ENCODE measurements around the gene TMEM69. TPM values are rescaled to one million over a fixed set of nuclear protein-coding genes. Genes with fewer than 3 reads are reported as not detected.
"Not testable (repeated sequence)": the region's sequence is repeated elsewhere in the genome, so short reads cannot be mapped to it uniquely, and the experiment has no call there.

The TMEM69 gene
- total RNA-seq, 1 experiment from 2014 or later = 18.3 TPM

DNA sequence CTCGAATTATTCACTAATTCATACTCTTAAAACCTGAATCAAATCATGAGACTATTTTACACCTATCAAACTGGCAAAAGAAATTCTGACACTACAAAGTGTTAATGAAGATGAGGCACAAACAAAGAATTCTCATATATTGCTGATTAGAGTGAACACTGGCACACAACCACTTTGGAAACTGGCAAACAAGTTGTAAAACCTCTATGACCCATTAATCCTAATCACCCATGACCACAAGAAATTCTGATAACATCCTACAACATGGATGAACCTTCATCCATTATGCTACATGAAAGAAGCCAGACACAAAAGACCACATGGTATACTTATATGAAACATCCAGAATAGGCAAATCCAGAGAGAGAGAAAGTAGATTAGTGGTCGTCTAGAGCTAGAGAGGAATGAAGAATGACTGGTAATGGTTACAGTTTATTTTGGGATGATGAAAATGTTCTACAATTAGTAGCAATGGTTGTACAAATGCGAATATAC lies 10.2 kb upstream of the TMEM69 start:
- no peak for DNase-seq (ENCODE audit: low spot score)

GRCh38 chr1:45678489-45678888 lies 9.5 kb upstream of the TMEM69 start:
- DNase-seq (ENCODE audit: low spot score) = no peak

DNA sequence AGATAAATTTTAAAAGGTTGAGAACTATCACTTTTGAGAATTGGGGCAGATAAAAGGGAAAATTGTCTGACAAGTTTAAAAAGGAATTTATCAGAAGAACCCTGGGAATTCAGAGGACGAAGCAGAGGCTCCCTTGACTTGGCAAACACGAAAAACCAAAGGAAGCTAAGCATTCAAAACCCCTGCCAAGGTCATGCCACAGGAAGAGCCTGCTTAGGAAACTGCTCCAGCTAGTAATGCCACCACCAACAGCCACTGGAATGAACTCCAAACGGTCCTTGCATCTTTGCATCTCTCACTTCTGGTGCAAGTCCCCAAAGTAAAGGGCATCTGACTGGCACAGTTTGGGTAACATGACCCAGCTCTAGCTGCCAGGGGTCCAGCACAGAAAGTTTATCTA lies 8.9 kb upstream of the TMEM69 start:
- no peak for DNase-seq (ENCODE audit: low spot score)

DNA sequence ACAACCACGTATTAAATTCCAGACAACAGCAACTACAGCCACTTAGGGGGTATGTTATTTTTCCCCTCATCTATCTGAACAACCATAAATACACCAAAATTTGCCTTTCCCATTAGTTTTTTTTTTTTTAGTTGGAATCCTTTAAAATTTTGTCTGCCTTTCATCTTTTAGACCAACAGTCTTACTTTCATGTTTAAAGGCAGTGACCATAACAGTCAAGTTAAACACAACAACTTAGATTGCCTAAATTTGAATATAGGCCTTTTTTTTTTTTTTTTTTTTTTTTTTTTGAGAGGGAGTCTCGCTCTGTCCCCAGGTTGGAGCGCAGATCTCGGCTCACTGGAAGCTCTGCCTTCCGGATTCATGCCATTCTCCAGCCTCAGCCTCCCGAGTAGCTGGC lies 5.0 kb upstream of the TMEM69 start:
- no peak for DNase-seq (ENCODE audit: low spot score)

- no peak for DNase-seq (ENCODE audit: low spot score)
These were observed 3.6 kb upstream of the TMEM69 start for GRCh38 chr1:45684402-45684801.

GRCh38 chr1:45685308-45686014 lies 2.5 kb upstream of the TMEM69 start:
- peak; percentile 39 for DNase-seq (ENCODE audit: low spot score)

DNA sequence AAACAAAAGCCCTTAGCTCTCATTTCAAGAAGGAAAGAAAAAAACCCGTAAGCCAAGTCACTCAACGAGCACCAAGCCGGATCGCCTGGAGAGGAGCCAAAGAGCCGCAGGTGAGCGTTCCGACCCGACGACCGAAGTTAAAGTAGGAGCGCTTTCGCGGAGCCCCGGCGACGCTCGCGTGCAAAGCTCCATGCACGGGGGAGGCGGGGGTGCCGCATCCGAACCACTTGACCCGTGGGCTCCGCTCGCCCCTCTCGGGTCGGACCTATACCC lies 2.0 kb upstream of the TMEM69 start:
- DNase-seq (ENCODE audit: low spot score) = peak; percentile 82

GRCh38 chr1:45686288-45687013 lies 1.5 kb upstream of the TMEM69 start, which contains the start of gene GPBP1L1:
GPBP1L1 (minus strand) TSS chr1:45686533; CDS start chr1:45659087, 27,446 bp downstream.
- peak; percentile 97 for DNase-seq (ENCODE audit: low spot score)

DNA sequence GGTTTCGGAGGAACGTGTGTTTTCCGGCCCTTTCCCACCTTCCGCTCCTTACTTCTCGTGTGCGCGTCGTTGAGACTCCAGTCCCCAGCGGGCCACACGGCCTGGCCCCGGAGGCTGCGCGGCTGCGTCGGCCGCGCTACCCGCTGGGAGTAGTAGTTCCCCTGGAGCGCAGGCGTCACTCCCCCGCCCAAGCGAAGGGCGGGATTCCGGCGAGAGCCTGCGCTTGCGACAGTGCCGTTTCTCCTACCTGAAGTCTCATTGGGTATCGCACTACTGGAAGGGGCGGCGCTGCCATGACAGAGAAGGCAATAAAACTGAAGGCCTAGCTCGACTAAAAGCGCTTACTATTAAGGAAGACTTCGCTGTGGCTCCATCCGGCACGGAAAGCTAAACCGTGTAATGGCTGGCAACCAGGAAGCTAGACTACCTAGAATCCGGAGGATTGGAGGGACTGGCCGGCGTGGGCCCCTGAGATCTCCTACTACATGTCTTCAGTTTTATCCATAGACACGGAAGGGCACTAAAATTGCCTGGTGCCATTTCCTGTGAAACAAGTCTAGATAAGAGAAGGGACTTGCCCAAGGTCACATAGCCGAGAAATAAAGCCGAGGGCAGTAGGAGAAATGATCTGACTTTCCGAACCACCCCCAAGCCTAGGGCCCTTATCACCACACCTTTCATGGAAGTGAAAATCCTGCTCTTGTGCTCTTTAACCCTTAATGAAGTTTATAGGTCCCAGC lies 797 bp upstream of the TMEM69 start:
- DNase-seq (ENCODE audit: low spot score) = peak; percentile 98

GRCh38 chr1:45693811-45694210 lies 5.8 kb downstream of the TMEM69 start:
- DNase-seq (ENCODE audit: low spot score) = not testable (repeated sequence)

DNA sequence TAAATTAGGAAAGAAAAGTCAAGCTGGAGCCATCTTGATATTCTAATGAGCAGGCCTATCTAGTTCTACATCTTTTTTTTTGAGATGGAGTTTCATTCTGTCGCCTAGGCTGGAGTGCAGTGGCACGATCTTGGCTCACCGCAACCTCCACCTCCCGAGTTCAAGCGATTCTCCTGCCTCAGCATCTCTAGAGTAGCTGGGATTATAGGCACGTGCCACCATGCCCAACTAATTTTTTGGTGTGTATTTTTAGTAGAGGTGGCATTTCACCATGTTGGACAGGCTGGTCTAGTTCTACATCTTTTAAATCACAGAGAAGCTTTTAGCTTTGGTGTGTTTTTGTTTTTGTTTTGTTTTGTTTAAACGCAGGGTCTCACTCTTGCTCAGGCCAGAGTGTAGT lies 6.8 kb downstream of the TMEM69 start:
- DNase-seq (ENCODE audit: low spot score) = no peak

- no peak for DNase-seq (ENCODE audit: low spot score)
These were observed 16.7 kb downstream of the TMEM69 start for GRCh38 chr1:45704637-45705036.

- DNase-seq (ENCODE audit: low spot score) = no peak
These were observed 25.7 kb downstream of the TMEM69 start for GRCh38 chr1:45713711-45714110.

DNA sequence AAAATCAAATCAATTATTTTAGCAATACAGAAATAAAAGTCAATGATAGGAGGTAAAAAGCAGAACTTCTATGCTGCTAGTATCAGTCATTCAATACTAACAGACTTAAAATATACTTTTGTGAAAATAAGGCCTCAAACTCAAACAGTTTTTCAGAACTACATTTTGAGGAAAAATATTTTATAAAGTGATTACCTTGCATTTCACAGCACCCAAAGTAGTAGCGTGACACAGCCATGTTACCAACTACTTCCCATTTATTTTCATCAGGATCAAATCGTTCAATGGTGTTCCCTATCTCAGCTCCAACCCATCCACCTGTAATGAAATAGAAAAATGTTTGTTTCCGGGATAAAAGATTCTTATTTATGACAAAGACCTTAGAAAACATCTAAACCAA lies 28.7 kb downstream of the TMEM69 start:
- no peak for DNase-seq (ENCODE audit: low spot score)

DNA sequence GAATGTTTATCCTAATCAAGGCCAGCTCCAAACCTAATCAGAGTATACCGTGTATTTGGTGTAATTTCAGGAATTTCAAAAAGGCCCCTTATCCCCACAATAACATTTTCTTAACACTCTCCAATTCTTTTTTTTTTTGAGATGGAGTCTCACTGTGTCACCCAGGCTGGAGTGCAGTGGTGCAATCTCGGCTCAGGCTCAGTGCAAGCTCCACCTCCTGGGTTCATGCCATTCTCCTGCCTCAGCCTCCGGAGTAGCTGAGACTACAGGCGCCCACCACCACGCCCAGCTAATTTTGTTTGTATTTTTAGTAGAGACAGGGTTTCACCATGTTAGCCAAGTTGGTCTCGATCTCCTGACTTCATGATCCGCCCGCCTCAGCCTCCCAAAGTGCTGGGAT lies 29.4 kb downstream of the TMEM69 start:
- DNase-seq (ENCODE audit: low spot score) = not testable (repeated sequence)

GRCh38 chr1:45718289-45718688 lies 30.3 kb downstream of the TMEM69 start:
- DNase-seq (ENCODE audit: low spot score) = no peak

DNA sequence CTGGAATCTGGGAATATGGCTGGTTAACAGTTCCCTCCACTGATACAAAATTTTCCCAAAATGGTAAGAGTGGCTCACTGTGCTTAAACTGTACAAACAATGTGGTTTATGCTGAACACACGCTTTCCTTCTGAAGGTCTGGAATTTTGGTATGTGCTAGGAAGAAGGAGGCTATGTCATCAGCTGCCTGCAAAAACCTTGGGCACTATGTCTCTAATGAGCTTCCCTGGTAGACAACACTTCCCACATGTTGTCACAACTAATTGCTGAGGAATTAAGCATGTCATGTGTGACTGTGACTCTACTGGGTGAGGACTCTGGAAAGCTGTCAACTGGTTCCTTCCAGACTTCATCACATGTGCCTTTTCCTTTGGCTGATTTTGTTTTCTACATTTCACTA lies 33.2 kb downstream of the TMEM69 start:
- DNase-seq (ENCODE audit: low spot score) = no peak

- DNase-seq (ENCODE audit: low spot score) = no peak
These were observed 34.8 kb downstream of the TMEM69 start for GRCh38 chr1:45722809-45723208.

DNA sequence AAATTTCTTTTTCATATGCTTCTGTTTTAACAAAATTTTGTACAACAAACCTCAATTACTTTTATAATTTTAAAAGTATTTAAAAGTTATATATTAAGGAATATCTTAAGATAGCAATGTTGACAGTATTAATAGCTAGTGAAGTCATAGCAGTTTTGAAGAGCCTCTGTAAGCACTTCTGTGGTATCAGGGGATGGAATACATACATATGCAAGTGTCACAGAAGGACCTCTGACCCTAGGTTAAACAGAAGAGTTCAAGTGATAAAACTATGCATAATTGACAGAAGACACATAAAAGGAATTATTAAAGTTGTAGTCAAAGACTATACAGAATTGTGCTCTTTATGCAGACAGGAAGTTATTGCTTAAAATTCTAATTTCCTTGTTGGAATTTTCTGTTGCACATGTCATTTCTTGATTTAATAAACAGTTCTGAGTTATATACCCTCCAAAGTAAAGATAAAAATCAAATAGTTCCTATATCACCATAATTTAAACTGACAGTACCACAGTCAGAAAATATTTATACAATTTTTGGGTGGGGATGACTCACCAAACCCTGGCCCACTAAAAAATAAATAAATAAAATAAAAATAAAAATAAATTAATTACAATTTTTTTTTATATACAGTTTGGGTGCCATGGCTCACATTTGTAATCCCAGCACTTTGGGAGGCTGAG lies 35.4 kb downstream of the TMEM69 start:
- DNase-seq (ENCODE audit: low spot score) = no peak

GRCh38 chr1:45726007-45726406 lies 38.0 kb downstream of the TMEM69 start:
- DNase-seq (ENCODE audit: low spot score) = not testable (repeated sequence)

GRCh38 chr1:45730075-45730779 lies 42.2 kb downstream of the TMEM69 start:
- peak; percentile 34 for DNase-seq (ENCODE audit: low spot score)
